GM21367 (cell line): ENCODE data around the gene ATP10D.
"Not testable (repeated sequence)": the region's sequence is repeated elsewhere in the genome, so short reads cannot be mapped to it uniquely, and the experiment has no call there.

Experiments used
- ATAC-seq: cut with Tn5 transposase; IDR thresholded peaks from one replicate; pipeline ENCODE4 v1.9.1; 2021; ENCODE audit not compliant: unreplicated experiment

Gene ATP10D

GRCh38 chr4:47533689-47534347 is 48.7 kb downstream of the ATP10D start:
- no peak for ATAC-seq

GRCh38 chr4:47534772-47535171 is 49.7 kb downstream of the ATP10D start:
- no peak for ATAC-seq

GRCh38 chr4:47535567-47536147 is 50.6 kb downstream of the ATP10D start:
- no peak for ATAC-seq

GRCh38 chr4:47536966-47537365 is 51.9 kb downstream of the ATP10D start:
- no peak for ATAC-seq

DNA sequence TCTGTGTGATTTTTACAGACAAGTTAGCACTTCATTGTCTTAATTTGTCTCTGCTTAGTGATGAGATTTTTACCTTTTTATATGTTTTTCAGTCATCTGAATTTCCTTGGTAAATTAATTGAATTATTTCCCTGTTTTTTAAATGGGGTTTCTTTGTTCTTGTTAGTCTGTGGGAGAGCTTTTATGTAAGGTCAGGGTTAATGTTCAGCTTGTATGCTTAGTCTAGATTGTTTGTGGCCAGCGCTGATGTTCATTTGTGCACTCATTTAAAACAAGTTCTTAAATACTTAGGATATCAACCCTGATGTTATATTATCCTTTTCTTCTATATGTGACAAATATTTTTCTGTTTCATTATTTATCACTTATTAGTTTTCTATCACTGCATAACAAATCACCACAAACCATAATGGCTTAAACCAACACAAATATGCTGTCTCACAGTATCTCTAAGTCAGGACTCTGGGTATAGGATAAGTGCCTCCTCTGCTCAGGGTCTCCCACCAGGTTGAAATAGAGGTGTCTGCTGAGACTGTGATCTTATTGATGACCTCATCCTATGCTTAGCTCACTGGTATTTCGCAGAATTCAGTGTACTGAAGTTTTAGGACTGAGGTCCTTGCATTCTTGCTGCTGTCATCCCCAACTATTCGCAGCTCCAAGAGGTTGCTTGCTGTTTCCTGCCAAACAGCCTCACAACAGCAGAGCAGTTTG is 53.2 kb downstream of the ATP10D start:
- ATAC-seq, result no peak

- ATAC-seq, result no peak
These were observed 53.7 kb downstream of the ATP10D start for GRCh38 chr4:47538825-47539154.

DNA sequence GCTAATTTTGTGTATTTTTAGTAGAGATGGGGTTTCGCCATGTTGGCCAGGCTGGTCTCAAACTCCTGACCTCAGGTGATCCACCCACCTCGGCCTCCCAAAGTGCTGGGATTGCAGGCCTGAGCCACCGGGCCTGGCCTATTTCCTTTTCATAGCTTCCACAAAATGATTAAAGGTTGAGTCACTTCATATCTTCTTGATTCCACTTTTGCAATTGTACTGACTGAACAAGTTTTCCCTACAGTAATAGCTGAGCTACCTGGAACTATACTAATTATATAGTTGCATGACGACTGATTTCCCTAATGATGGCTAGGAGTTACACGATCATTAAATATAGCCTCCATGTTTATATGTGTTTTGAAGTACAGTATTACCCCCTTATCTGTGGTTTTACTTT is 57.6 kb downstream of the ATP10D start:
- not testable (repeated sequence) for ATAC-seq

GRCh38 chr4:47543331-47543730 is 58.3 kb downstream of the ATP10D start:
- no peak for ATAC-seq

- not testable (repeated sequence) for ATAC-seq
These were observed 65.3 kb downstream of the ATP10D start for GRCh38 chr4:47550357-47550756.

- no peak for ATAC-seq
These were observed 65.9 kb downstream of the ATP10D start for GRCh38 chr4:47550899-47551548.

DNA sequence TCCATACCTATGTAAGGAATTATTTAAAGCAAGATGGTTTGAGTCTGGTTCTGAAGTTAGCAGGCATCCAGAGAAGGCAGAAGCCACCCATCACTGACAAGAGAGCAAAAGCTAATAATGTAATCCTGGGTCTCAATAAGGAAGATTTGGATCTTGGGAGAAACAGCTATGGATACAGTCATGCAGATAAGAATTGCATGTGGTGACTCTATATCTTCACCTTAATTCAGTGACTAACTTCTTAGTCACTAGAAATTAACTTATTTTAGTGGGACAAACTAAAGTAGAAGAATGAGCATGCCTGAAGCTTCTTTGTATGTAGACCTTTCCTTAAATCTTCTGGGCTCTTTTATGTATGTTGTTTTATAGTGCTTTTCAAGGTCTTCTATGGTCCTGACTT is 66.6 kb downstream of the ATP10D start:
- no peak for ATAC-seq

GRCh38 chr4:47553329-47554125 is 68.5 kb downstream of the ATP10D start:
- ATAC-seq, result no peak

DNA sequence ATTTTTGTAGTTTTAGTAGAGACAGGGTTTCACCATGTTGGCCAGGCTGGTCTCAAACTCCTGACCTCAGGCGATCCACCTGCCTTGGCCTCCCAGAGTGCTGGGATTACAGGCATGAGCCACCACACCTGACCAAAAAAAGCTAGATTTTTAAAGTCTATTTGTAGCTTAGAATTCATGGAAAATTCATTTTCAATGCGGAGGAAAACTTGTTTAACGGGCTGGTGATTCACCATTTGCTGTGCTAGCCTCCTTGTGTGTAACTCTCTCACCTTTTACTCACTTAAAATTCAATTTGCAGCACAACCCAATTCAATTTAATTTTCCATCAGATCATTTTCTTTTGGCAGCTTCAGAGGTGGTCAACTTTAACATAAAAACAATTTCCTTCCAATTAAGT is 70.8 kb downstream of the ATP10D start:
- ATAC-seq, result not testable (repeated sequence)

DNA sequence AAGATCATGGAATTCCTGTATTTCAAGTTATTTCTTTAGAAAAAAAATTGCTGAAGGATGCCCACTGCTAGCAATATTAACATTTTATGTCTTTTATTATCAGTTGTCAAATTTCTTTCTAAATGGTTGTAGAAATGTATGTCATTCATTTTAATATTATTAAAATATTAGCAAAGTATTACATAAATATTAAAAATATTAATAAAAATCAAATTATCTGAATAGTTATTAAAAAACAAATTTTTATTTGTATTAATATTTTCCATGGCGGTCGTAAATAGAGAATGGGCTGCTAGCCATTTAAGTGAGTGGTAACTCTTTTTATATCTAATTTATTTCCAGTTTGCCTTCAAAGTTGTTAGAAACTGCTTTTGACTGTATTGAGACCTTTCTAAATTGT is 72.2 kb downstream of the ATP10D start:
- no peak for ATAC-seq

DNA sequence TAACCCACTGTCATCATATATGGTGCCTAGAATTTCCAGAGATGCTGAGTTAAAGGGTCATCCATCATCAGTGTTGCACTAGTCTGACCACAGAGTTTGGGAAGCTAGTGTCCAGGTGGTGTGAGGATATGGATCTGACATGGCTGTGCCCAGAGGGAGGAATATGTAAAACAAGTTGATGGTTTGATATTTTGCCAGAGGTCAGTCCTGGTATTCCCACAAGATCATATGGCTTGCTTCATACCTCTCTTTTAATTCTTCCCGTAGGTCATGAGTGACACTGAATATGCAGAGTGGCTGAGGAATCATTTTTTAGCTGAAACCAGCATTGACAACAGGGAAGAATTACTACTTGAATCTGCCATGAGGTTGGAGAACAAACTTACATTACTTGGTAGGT is 75.6 kb downstream of the ATP10D start:
- ATAC-seq, result no peak

GRCh38 chr4:47561331-47561730 is 76.3 kb downstream of the ATP10D start:
- no peak for ATAC-seq

DNA sequence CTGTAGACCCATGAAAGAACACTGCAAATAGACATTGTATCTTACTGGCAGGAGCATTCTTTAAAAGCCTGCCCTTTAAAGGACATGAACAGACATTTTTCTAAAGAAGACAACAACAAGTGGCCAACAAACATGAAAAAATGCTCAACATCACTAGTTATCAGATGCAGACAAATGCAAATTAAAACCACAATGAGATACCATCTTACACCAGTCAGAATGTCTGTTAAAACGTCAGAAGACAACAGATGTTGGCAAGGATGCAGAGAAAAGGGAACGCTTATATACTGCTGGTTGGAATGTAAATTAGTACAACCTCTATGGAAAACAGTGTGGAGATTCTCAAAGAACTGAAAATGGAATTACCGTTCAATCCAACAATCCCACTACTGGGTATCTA is 77.2 kb downstream of the ATP10D start:
- no peak for ATAC-seq

DNA sequence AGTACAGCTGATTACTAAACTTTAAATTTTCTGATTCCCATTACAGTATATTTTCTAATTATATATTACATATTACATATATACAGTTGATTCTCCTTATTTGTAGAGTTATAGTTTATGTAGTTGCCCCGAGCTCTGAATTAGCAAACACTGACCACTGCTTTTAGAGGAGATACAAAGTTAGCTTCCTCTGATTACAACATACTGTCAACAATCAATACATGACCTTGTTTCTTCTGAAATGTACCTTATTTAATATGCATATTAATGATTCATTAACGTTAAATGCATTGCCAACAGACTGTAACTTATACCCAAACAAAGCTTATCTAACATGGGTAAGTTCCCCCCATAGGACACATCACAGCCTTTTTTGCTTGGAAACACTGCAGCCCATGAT is 81.5 kb downstream of the ATP10D start:
- no peak for ATAC-seq

- ATAC-seq, result no peak
These were observed 81.9 kb downstream of the ATP10D start for GRCh38 chr4:47566969-47567368.

DNA sequence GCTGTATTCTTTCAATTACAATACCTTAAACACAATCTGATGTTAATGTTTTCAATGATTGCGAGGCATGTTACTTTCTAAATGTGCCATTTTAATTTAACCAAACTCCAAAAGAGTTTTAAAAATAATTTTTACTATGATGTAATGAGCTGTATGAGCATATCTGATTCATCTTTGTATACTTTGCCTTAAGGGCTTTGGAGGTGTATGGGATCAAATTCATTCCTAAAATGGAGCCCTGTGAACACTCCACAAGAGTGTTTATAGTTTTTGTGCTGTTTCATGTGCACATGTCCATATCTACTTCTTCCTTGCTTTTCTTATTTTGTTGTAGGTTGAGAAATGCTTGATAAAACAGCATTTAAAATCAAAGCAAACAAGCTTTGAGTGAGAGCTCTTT is 82.4 kb downstream of the ATP10D start:
- no peak for ATAC-seq

DNA sequence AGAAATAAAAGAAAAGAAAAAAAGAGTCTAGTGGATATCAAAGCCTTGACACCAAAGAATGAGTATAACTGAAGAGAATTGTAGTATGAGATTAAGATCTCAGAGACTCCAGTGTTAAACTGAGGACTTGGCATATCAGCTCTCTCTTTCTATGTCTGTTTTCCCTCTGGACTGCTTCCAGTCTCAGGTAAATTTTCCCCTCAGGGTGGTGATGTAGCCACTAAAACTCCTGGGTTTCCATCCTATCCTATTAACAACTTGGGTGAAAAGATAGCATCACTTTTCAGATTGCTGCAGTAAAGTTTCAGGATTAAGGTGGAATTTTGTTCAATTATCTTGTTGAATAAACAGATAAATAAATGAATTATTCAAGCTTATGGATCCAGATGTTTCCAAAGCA is 85.7 kb downstream of the ATP10D start:
- no peak for ATAC-seq
